COLO668 (cell line): Measurements from ENCODE around the gene IQCF6.
"Not testable (repeated sequence)": the region's sequence is repeated elsewhere in the genome, so short reads cannot be mapped to it uniquely, and the experiment has no call there.

Source experiments
- DNase-seq: peaks from one replicate; lab custom pipeline; 2025; ENCODE audit not compliant: unreplicated experiment; lab: John Stamatoyannopoulos, UW

IQCF6 gene

DNA sequence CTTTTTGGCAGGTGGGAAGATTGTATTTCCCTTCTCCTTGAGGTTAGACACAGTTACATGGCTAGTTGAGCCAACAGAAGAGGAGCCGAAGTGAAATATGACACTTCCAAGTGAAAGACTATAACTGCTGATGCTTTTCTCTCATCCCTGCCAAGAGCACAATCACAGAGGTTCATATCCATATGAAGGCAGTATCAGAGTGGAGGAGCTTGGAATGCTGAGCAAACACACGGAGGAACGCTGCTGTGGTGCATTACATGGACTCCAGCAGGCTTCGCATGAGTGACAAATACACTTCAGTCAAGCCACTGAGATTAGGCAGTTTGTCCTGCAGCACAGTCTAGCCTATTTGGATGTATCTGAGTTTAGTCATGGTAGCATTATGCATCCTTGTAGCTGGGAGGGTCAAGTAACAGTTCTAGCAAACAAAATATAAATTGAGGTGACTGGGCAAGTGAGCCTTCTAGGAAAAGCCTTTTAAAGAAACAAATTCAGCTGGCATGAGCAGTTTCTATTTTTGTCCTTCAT, 5.4 kb downstream of the IQCF6 start:
- no peak for DNase-seq

DNA sequence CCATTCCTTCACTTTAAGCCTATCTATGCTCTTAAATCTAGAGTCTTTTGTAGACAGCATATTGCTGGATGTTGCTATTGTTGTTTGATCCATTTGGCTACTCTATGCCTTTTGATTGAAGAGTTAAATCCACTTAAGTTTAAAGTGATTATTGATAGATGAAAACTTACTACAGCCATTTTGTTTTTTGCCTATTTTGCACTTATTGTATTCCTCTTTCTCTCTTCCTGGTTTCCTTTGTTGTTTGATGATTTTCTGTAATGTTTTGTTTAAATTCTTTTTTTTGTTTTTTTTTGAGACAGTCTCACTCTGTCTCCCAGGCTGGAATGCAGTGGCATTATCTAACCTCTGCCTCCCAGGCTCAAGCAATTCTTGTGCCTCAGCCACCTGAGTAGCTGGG, 19.8 kb downstream of the IQCF6 start:
- no peak for DNase-seq

DNA sequence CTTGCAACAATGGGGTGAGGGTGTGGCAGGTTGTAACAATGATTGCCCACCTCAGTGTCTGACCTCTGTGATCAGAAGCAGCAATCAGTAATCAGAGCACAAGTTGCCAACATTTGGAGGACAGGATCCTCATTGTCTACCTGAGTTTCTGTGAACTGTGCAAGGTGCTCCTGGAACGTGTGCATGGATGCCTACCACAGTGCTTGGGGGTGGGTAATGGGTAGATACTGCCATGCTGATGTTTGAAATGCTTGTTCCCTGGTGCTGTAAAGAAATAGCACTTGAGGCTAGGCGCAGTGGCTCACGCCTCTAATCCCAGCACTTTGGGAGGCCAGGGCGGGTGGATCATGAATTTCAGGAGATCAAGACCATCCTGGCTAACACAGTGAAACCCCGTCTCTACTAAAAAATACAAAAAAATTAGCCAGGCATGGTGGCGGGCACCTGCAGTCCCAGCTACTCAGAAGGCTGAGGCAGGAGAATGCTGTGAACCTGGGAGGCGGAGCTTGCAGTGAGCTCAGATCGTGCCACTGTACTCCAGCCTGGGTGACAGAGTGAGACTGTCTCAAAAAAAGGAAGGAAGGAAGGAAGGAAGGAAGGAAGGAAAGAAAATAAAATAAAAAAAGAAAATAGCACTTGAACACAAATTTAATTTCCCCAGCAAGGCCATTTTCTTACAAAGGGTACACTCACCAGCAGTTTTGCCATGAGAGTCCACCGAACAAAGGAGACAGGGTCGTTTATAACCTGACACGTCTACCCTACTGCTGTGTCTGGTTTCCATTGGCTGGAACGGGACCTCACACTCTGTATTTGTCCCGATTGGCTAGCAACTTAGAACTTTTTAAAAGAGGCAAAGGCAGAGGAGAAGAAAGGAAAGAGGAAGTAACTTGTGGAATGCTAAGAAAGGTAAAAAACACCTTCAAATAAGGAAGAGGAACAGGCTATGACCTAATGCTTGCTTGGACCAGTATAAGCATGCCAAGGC, 25.0 kb downstream of the IQCF6 start:
- DNase-seq, result not testable (repeated sequence)

DNA sequence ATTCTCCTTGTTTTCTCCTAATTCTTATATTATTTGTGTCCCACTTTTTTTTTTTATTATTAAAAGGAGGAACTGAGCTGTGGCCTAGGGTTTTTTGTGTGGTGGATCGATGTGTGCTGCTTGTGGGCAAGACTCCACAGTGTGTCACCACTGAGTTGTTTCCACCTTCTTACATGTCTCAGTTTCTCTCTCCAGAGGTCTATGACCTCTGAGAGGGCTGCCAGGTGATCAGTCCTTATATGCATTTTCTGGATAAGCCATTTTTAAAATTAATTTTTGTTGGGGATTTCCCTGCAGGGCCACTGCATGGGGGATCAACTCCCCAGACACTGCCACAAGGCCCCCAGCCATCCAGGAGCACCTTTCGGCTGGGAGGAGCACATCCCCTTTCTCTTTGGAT, 27.8 kb downstream of the IQCF6 start:
- DNase-seq, result no peak

DNA sequence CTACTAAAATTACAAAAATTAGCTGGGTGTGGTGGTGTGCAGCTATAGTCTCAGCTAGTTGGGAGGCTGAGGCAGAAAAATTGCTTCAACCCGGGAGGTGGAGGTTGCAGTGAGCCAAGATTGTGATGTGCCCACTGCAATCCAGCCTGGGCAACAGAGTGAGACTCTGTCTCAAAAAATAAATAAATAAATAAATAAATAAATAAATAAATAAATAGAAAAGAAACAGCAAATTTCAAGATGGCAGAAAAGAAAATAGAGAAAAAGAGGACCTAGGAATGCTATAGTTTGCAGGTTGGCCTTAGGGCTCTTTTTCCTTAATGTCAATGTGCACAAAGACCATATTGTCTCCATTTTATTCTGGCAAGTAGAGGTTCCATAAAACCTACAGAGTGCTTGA, 28.2 kb downstream of the IQCF6 start:
- no peak for DNase-seq

DNA sequence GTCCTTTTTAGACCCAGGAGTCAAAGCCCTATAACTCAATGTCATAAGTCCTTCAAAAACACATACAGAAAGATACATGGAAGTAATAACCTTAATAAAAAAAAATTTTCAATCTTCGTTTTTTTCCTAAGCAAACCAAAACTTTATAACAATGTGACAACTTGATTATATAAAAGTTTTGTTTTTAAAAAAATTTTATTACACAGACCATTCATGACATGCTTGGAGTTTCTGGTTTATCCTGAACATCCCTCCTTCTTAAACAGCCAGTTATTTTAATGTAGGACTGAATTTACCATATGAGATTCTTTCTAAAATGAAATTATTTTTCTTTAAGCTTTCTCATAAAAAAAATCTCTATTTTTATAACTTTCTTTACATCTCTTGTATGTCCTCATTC, 30.7 kb downstream of the IQCF6 start:
- DNase-seq, result no peak

DNA sequence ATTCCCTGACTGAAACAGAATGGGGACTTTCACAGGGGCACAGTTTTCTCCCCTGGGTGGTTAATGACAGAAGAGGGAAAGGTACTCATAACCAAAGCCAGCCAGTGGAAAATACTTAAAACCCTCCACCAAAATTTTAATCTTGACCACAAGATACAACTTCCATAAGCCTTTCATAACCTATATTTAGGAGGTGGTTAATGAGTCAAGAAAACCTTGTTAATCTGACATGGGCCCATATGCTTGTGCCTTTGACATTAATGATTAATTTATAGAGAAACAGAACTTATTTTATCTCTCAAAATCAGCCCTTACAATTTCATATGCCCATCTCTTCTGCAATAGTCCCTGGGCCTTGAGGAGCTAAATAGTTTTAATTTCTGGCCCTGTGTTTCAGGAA, 31.2 kb downstream of the IQCF6 start:
- no peak for DNase-seq

DNA sequence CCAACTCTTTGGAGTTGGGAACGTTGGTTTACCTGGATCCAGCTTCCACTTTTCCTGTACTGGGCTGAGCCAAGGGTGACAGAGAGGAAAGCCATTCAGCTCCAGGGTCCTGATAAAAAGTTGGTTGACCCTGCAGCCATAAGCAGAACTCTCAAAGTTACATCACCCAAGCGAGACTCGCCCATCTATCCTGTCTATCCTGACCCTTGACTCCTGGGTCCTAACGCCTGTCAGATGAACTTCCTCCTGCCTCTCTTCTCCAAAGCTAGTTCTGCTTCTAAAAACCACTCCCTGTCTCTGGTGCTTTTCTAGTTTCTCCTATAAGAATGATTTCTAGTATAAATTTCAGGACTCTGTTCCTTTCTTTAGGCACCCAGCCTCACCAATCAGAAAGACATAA, 36.1 kb downstream of the IQCF6 start:
- DNase-seq, result not testable (repeated sequence)

DNA sequence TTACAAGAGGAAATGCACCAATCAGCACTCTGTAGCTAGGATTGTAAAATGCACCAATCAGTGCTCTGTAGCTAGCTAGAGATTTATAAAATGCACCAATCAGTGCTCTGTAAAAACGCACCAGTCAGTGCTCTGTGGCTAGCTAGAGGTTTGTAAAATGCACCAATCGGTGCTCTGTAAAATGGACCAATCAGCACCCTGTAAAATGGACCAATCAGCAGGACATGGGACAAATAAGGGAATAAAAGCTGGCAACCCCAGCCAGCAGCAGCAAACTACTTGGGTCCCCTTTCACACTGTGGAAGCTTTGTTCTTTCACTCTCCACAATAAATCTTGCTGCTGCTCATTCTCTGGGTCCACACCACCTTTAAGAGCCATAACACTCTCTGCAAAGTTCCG, 36.7 kb downstream of the IQCF6 start:
- not testable (repeated sequence) for DNase-seq

DNA sequence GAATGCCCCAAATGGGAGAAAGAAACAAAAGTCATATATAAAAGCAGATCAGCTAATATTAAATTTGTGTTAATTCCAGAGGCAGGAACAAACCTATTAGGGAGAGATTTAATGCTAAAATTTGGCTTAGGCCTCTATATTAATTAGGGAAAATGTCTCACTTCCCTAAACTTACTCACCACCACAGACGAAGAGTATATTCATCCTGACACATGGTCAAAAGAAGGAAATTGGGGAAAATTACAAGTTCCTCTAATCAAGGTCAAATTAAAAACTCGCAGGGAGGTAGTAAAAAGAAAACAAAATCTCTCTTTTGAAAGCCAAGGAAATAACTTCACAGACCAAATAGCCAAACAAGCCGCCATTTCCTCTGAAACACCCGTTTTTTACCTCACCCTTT, 39.9 kb downstream of the IQCF6 start:
- DNase-seq, result no peak

DNA sequence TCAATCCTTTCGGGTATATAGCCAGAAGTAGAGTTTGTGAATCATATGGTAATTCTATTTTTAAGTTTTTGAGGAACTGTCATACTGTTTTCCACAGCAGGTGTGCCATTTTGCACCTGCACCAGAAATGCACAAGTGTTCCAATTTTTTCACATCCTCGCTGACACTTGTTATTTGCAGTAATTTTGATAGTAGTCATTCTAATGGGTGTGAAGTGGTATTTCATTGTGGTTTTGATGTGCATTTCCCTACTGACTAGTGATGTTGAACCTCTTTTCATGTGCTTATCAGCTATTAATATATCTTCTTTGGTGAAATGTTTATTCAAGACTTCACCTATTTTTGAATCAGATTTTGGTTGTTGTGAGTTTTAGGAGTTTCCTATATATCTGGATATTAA, 43.1 kb downstream of the IQCF6 start:
- no peak for DNase-seq

DNA sequence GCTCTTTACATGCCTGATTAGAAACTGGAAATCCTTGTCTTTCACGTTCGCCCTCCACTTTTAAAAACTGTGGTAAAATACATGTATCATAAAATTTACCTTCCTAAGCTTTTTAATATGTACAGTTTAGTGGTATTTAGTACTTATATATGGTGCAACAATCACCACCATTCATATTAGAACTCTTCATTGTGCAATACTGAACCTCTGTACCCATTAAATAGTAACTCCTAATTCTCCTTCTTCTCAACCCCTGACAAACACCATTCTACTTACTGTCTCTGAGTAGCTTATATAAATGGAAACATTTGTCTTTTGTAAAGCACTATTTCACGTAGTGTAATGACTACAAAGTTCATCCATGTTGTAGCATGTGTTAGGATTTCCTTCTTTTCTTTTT, 44.0 kb downstream of the IQCF6 start:
- DNase-seq, result no peak

DNA sequence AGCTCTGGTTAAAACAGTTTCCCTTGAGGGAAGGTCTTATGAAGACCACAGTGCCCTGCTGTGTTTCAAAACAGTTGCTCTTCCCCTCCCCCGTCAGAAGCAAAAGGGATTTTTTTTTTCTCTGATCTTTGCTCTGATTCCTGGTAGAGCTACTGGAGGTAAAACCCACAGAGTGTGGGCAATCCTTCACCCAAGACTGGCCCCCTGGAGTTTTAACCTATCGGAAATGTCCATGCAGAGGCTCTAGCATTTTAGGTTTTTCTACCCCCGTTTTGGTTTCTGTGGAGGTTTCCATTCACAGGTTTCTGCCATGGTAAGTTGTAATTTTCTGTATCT, 44.5 kb downstream of the IQCF6 start:
- DNase-seq, result no peak

DNA sequence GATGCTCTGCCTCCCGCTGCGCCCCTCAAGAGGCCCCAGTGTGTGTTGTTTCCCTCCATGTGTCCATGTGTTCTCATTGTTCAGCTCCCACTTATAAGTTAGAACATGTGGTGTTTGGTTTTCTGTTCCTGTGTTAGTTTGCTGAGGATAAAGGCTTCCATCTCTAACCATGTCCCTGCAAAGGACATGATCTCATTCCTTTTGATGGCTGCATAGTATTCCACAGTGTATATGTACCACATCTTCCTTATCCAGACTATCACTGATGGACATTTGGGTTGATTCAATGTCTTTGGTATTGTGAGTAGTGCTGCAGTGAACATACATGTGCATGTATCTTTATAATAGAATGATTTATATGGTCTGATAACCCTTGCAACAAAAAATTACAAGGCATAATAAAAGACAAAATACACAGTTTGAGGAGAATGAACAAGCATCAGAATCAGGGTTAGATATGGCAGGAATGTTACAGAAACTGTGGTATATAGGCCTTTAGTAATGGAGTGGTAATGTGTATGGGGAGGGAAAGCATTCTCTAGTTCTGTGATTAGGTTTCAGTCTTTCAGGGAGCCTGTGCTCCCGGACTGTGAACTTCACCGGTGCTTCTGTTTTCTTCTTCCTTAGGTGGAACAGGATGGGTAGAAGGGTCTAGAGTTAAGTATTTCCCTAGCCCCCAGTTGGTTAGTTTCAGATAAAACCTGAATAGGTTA, 45.0 kb downstream of the IQCF6 start:
- DNase-seq, result no peak

DNA sequence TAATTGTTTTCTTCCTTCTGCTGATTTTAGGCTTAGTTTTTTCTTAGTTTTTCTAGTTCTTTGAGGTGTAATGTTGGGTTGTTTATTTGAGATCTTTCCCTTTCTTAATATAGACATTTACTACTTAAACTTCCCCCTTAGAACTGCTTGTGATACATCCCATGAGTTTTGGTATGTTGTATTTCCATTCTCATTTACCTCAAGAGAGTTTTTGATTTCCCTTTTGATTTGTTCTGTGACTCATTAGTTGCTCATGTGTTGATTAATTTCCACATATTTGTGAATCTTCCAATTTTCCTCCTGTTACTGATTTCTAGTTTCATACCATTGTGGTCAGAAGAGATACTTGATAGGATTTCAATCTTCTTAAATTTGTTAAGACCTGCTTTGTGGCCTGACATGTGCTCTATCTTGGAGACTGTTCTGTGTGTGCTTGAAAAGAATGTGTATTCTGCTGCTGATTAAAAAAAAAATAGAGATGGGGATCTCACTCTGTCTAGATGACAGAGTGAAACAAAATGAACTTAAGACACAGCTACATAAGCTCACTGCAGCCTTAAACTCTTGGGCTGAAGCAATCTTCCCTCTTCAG, 49.9 kb downstream of the IQCF6 start:
- no peak for DNase-seq
